Skeletal muscle satellite cell (primary cell): Measurements from ENCODE around the gene SLC8A1.
A peak's percentile ranks its signal among the peaks of the same experiment; 100 is the strongest.

Source experiments
- H3K27me3 ChIP-seq: 2 replicates; pipeline ENCODE4 v1.7.0; 2013; ENCODE audit warnings: low read length; ENCODE audit not compliant: control insufficient read depth, insufficient read depth
- H3K36me3 ChIP-seq: 2 replicates; pipeline ENCODE4 v1.7.0; 2013; ENCODE audit warnings: mild to moderate bottlenecking, control low read depth, low read length; ENCODE audit not compliant: insufficient read depth
- H3K4me1 ChIP-seq: 2 replicates; pipeline ENCODE4 v1.7.0; 2013; ENCODE audit warnings: low read length; ENCODE audit not compliant: control insufficient read depth, insufficient read depth
- H3K4me2 ChIP-seq: 2 replicates; pipeline ENCODE4 v1.7.0; 2013; ENCODE audit warnings: mild to moderate bottlenecking, low read length
- H3K4me3 ChIP-seq: 2 replicates; pipeline ENCODE4 v1.7.0; 2013; ENCODE audit warnings: low read length
- H3K9ac ChIP-seq: 2 replicates; pipeline ENCODE4 v1.7.0; 2013; ENCODE audit warnings: mild to moderate bottlenecking, low read depth, low read length, moderate library complexity
- H3K9me3 ChIP-seq: replicated peaks from 2 replicates; pipeline ENCODE4 v1.7.0; 2013; ENCODE audit warnings: mild to moderate bottlenecking, control low read depth, low read length

SLC8A1 gene

GRCh38 chr2:40178971-40179370, 272.9 kb downstream of the SLC8A1 start:
- H3K9ac ChIP-seq, result no peak overlapping the region
- H3K4me3 ChIP-seq, result no peak overlapping the region
- H3K9me3 ChIP-seq, result no peaks in the 10 kb centered on the region
- peaks cover 17% of the 10 kb centered on the region for H3K4me1 ChIP-seq
- H3K27me3 ChIP-seq, result no peaks in the 10 kb centered on the region
- peak overlapping the region; percentile 9 for H3K4me2 ChIP-seq
- peaks cover 5% of the 10 kb centered on the region for H3K36me3 ChIP-seq

- no peak overlapping the region for H3K4me2 ChIP-seq
- peak overlapping the region; percentile 16 for H3K9ac ChIP-seq
- H3K4me1 ChIP-seq, result peaks cover 19% of the 10 kb centered on the region
- no peak overlapping the region for H3K4me3 ChIP-seq
- H3K36me3 ChIP-seq, result peaks cover 5% of the 10 kb centered on the region
- no peaks in the 10 kb centered on the region for H3K27me3 ChIP-seq
- H3K9me3 ChIP-seq, result no peaks in the 10 kb centered on the region
Measured at GRCh38 chr2:40178171-40178778, 273.6 kb downstream of the SLC8A1 start.

- Histone ChIP-seq H3K4me3 (no peak overlapping the region), H3K4me1 (peaks cover 25% of the 10 kb centered on the region), H3K9me3 (no peaks in the 10 kb centered on the region)
Measured at GRCh38 chr2:40177366-40177765, 274.5 kb downstream of the SLC8A1 start.

GRCh38 chr2:40173276-40173675, 278.6 kb downstream of the SLC8A1 start:
- no peak overlapping the region for H3K4me3 ChIP-seq
- H3K9ac ChIP-seq, result no peak overlapping the region

More at GRCh38 chr2:40177366-40177765, 274.5 kb downstream of the SLC8A1 start:
- H3K27me3 ChIP-seq, result no peaks in the 10 kb centered on the region
- H3K36me3 ChIP-seq, result peaks cover 5% of the 10 kb centered on the region
- no peak overlapping the region for H3K4me2 ChIP-seq
- no peak overlapping the region for H3K9ac ChIP-seq

GRCh38 chr2:40169856-40170255, 282.0 kb downstream of the SLC8A1 start:
- no peak overlapping the region for H3K4me3 ChIP-seq
- H3K36me3 ChIP-seq, result peaks cover 7% of the 10 kb centered on the region
- no peak overlapping the region for H3K9ac ChIP-seq
- H3K4me1 ChIP-seq, result peaks cover 8% of the 10 kb centered on the region
- H3K9me3 ChIP-seq, result no peaks in the 10 kb centered on the region
- H3K4me2 ChIP-seq, result no peak overlapping the region
- no peaks in the 10 kb centered on the region for H3K27me3 ChIP-seq

More at GRCh38 chr2:40173276-40173675, 278.6 kb downstream of the SLC8A1 start:
- Histone ChIP-seq H3K36me3 (peaks cover 11% of the 10 kb centered on the region), H3K9me3 (no peaks in the 10 kb centered on the region), H3K27me3 (no peaks in the 10 kb centered on the region), H3K4me2 (no peak overlapping the region), H3K4me1 (peaks cover 10% of the 10 kb centered on the region)

GRCh38 chr2:40169430-40169829, 282.5 kb downstream of the SLC8A1 start:
- H3K4me1 ChIP-seq, result peaks cover 8% of the 10 kb centered on the region
- H3K4me3 ChIP-seq, result no peak overlapping the region
- no peaks in the 10 kb centered on the region for H3K9me3 ChIP-seq
- no peak overlapping the region for H3K9ac ChIP-seq
- no peaks in the 10 kb centered on the region for H3K27me3 ChIP-seq
- H3K36me3 ChIP-seq, result peaks cover 11% of the 10 kb centered on the region
- H3K4me2 ChIP-seq, result no peak overlapping the region

- H3K9ac ChIP-seq, result no peak overlapping the region
- no peak overlapping the region for H3K4me3 ChIP-seq
- peaks cover 8% of the 10 kb centered on the region for H3K4me1 ChIP-seq
- no peaks in the 10 kb centered on the region for H3K9me3 ChIP-seq
- peaks cover 18% of the 10 kb centered on the region for H3K36me3 ChIP-seq
- no peaks in the 10 kb centered on the region for H3K27me3 ChIP-seq
- H3K4me2 ChIP-seq, result no peak overlapping the region
Measured at GRCh38 chr2:40168546-40168945, 283.3 kb downstream of the SLC8A1 start.

- Histone ChIP-seq H3K36me3 (peaks cover 23% of the 10 kb centered on the region), H3K4me3 (no peak overlapping the region), H3K4me1 (peaks cover 4% of the 10 kb centered on the region), H3K9ac (no peak overlapping the region), H3K9me3 (no peaks in the 10 kb centered on the region), H3K4me2 (no peak overlapping the region), H3K27me3 (no peaks in the 10 kb centered on the region)
Measured at GRCh38 chr2:40168032-40168431, 283.9 kb downstream of the SLC8A1 start.

- Histone ChIP-seq H3K9ac (no peak overlapping the region), H3K36me3 (peaks cover 36% of the 10 kb centered on the region), H3K9me3 (no peaks in the 10 kb centered on the region), H3K4me2 (no peak overlapping the region), H3K4me1 (no peaks in the 10 kb centered on the region), H3K27me3 (no peaks in the 10 kb centered on the region), H3K4me3 (no peak overlapping the region)
Measured at GRCh38 chr2:40166006-40166405, 285.9 kb downstream of the SLC8A1 start.

- no peak overlapping the region for H3K4me2 ChIP-seq
- no peaks in the 10 kb centered on the region for H3K9me3 ChIP-seq
- no peak overlapping the region for H3K4me3 ChIP-seq
- no peaks in the 10 kb centered on the region for H3K4me1 ChIP-seq
- no peaks in the 10 kb centered on the region for H3K27me3 ChIP-seq
- peaks cover 35% of the 10 kb centered on the region for H3K36me3 ChIP-seq
- no peak overlapping the region for H3K9ac ChIP-seq
Measured at GRCh38 chr2:40165509-40165844, 286.4 kb downstream of the SLC8A1 start.

- Histone ChIP-seq H3K36me3 (peaks cover 31% of the 10 kb centered on the region), H3K4me1 (no peaks in the 10 kb centered on the region), H3K27me3 (no peaks in the 10 kb centered on the region), H3K9me3 (no peaks in the 10 kb centered on the region), H3K9ac (no peak overlapping the region), H3K4me3 (no peak overlapping the region), H3K4me2 (no peak overlapping the region)
Measured at GRCh38 chr2:40164736-40165508, 287.0 kb downstream of the SLC8A1 start.

- Histone ChIP-seq H3K36me3 (peaks cover 43% of the 10 kb centered on the region), H3K4me2 (no peak overlapping the region)
Measured at GRCh38 chr2:40161986-40162385, 289.9 kb downstream of the SLC8A1 start.

More at GRCh38 chr2:40161986-40162385, 289.9 kb downstream of the SLC8A1 start:
- no peaks in the 10 kb centered on the region for H3K4me1 ChIP-seq
- H3K9ac ChIP-seq, result no peak overlapping the region
- H3K9me3 ChIP-seq, result no peaks in the 10 kb centered on the region
- H3K27me3 ChIP-seq, result no peaks in the 10 kb centered on the region
- no peak overlapping the region for H3K4me3 ChIP-seq
